ENCODE results near the gene PDK2. TPM values are rescaled to one million over a fixed set of nuclear protein-coding genes. Genes with fewer than 3 reads are reported as not detected.

PDK2 gene
- total and polyA plus RNA-seq, 2 of the 4 experiments (the other 2 are of a cell fraction): 26.7 to 104 TPM

- Histone ChIP-seq H3K9me1 (ENCODE audit: insufficient read depth, low read length) (peaks cover 2% of the 10 kb centered on the region; the same call in 1 of the 2 replicates), H4K5ac (ENCODE audit: low read depth, low read length) (no peak overlapping the region), H3K18ac (ENCODE audit: low read depth, low read length) (no peak overlapping the region), H3K79me1 (ENCODE audit: low read depth in 1 of 2, low read length in 2 of 2) (peaks cover 9 to 69% of the 10 kb centered on the region in 2 experiments; a peak in 3 of 4 replicates), H3K56ac (ENCODE audit: extremely low read depth, insufficient read depth, low read length) (no peak overlapping the region), H2BK120ac (ENCODE audit: low read depth, low read length) (no peak overlapping the region), H3K4ac (ENCODE audit: low read depth, low read length) (peak overlapping the region; percentile 52), H3K4me1 (ENCODE audit: control insufficient read depth, insufficient read depth, low read length) (peaks cover 23% of the 10 kb centered on the region), H3K9me3 (ENCODE audit: control insufficient read depth, insufficient read depth, low read length) (no peaks in the 10 kb centered on the region), H2BK15ac (ENCODE audit: low read depth, low read length) (no peak overlapping the region), H4K20me1 (ENCODE audit: insufficient read depth, low read length) (peaks cover 68% of the 10 kb centered on the region), H3K27ac (ENCODE audit: insufficient read depth, low read length) (peak overlapping the region; percentile 17), H3K4me2 (ENCODE audit: low read depth, low read length) (peak overlapping the region; percentile 96), H3K27me3 (ENCODE audit: control insufficient read depth, insufficient read depth, low read length) (no peaks in the 10 kb centered on the region), H2BK20ac (ENCODE audit: low read depth, low read length) (no peak overlapping the region), H3K4me3 (ENCODE audit: insufficient read depth, low read depth, low read length) (peak overlapping the region; percentile 86), H3K14ac (replicated peaks; ENCODE audit: low read depth, low read length) (peak overlapping the region; percentile 65), H3K9ac (ENCODE audit: low read depth, low read length) (peak overlapping the region; percentile 77), H2AK9ac (replicated peaks; ENCODE audit: low read depth, low read length, poor library complexity) (peak overlapping the region; percentile 80), H3K36me3 (ENCODE audit: control insufficient read depth, insufficient read depth, low read length) (peaks cover 32% of the 10 kb centered on the region), H4K8ac (ENCODE audit: low read depth in 2 of 2, low read length in 2 of 2) (no peak overlapping the region; a peak in 1 of 4 replicates), H2AFZ (replicated peaks; ENCODE audit: low read length, poor library complexity) (no peak overlapping the region), H2AK5ac (ENCODE audit: low read depth, low read length) (peak overlapping the region; percentile 57; the same call in 1 of the 2 replicates), H4K91ac (ENCODE audit: insufficient read depth, low read depth, low read length) (no peak overlapping the region), H2BK5ac (ENCODE audit: low read depth, low read length, poor library complexity, severe bottlenecking) (no peak overlapping the region), H3K23ac (ENCODE audit: low read depth, low read length) (peak overlapping the region; percentile 69)
- dilution Hi-C loops (cut with HindIII; ENCODE audit: low sequenced_read_pairs, unreplicated experiment): no loop called here
- no peak for DNase-seq
- in situ Hi-C loops (cut with MboI; ENCODE audit: low sequenced_read_pairs): no loop called here
- CTCF ChIA-PET: interaction anchor here (1.3 to 1.8 kb wide), 2 partner anchors 14 to 23 kb away, joined by 4 to 6 read pairs; no protein-coding TSS in a partner anchor
- TF ChIP-seq ELK1 (IDR thresholded peaks at IDR 0.05; ENCODE audit: borderline replicate concordance, low read depth, low read length): no peak
- TF ChIP-seq MXI1 (IDR thresholded peaks at IDR 0.05; ENCODE audit: borderline replicate concordance, low read depth, low read length): 0 out of 2 replicates have a peak, but pooled peaks have one; percentile 36
- no peak for TF ChIP-seq MAZ (IDR thresholded peaks at IDR 0.05; ENCODE audit: borderline replicate concordance, low read depth, low read length)
- TF ChIP-seq SMC3 (IDR thresholded peaks at IDR 0.05; ENCODE audit: low read depth, low read length): no peak
- intact Hi-C loops (cut with micrococcal nuclease): no loop called here
- BruUV-seq (replicated peaks): no TSS peak
- no peak for ATAC-seq (ENCODE audit: low read depth)
- POLR2A ChIA-PET (ENCODE audit: unreplicated experiment): no interaction called here
- 54% methylated on average over 8 of the region's 15 CpGs; no CpG with 5 or more reads in 1 of the 2 experiments for WGBS, 2 experiments (ENCODE audit: extremely low coverage in 2 of 2, insufficient read length in 1 of 2)
Observed at GRCh38 chr17:50146927-50147665, 51.9 kb downstream of the PDK2 start.
